ENCODE measurements around the gene ADH1B.
A peak's percentile ranks its signal among the peaks of the same experiment; 100 is the strongest.
"Not testable (repeated sequence)": the region's sequence is repeated elsewhere in the genome, so short reads cannot be mapped to it uniquely, and the experiment has no call there.

The ADH1B gene

GRCh38 chr4:99323756-99324155, 2.6 kb upstream of the ADH1B start:
- DNase-seq = no peak

GRCh38 chr4:99317811-99318210, 3.4 kb downstream of the ADH1B start:
- DNase-seq = not testable (repeated sequence)

- DNase-seq = no peak
These were observed 3.8 kb downstream of the ADH1B start for GRCh38 chr4:99317354-99317753.

GRCh38 chr4:99315839-99316238, 5.4 kb downstream of the ADH1B start:
- no peak for DNase-seq

GRCh38 chr4:99314211-99314610, 7.0 kb downstream of the ADH1B start:
- no peak for DNase-seq

GRCh38 chr4:99310389-99310788, 10.8 kb downstream of the ADH1B start:
- no peak for DNase-seq

GRCh38 chr4:99305638-99306400, 15.4 kb downstream of the ADH1B start:
- no peak for DNase-seq

GRCh38 chr4:99301376-99302164, 19.6 kb downstream of the ADH1B start:
- no peak for DNase-seq

GRCh38 chr4:99300934-99301333, 20.3 kb downstream of the ADH1B start:
- DNase-seq = no peak

GRCh38 chr4:99293357-99293756, 27.8 kb downstream of the ADH1B start:
- no peak for DNase-seq

GRCh38 chr4:99290848-99291786, 30.1 kb downstream of the ADH1B start, which contains the start of gene ADH1A:
Gene ADH1A (minus strand): TSS chr4:99290985. CDS start chr4:99290914, 71 bp downstream.
- DNase-seq = no peak

GRCh38 chr4:99285387-99285786, 35.8 kb downstream of the ADH1B start:
- DNase-seq = no peak

GRCh38 chr4:99282731-99283130, 38.5 kb downstream of the ADH1B start:
- DNase-seq = no peak

GRCh38 chr4:99281261-99281660, 39.9 kb downstream of the ADH1B start:
- DNase-seq = no peak

- no peak for DNase-seq
These were observed 44.8 kb downstream of the ADH1B start for GRCh38 chr4:99276417-99276816.

- DNase-seq = no peak
These were observed 45.3 kb downstream of the ADH1B start for GRCh38 chr4:99275885-99276284.

GRCh38 chr4:99275050-99275449, 46.2 kb downstream of the ADH1B start:
- no peak for DNase-seq

GRCh38 chr4:99273704-99274103, 47.5 kb downstream of the ADH1B start:
- DNase-seq = no peak

- peak; percentile 1 for DNase-seq
These were observed 56.3 kb downstream of the ADH1B start for GRCh38 chr4:99264927-99265326.

All from activated CD4-positive, alpha-beta T cell treated with anti-CD3 and anti-CD28 coated beads, Interleukin-2, Interleukin-6, amounts not matched to agents 100 ng/mL and 50 ng/mL, durations not matched to agents 16 hours and 8 hours (primary cell).